ENCODE results near the gene THSD7B.

THSD7B gene

GRCh38 chr2:137525132-137525531 is 759.8 kb downstream of the THSD7B start:
- ChIA-PET POLR2A (no interaction called here), CTCF (no interaction called here)
- no peak for TF ChIP-seq CTCF (IDR thresholded peaks at IDR 0.05; ENCODE audit: insufficient read depth, low read length, missing control alignments)
- no peak overlapping the region for H3K4me3 ChIP-seq (ENCODE audit: low read depth, low read length)
- DNase-seq (ENCODE audit: low read depth, low spot score) = no peak

- ChIA-PET CTCF (no interaction called here), POLR2A (no interaction called here)
- no peak for DNase-seq (ENCODE audit: low read depth, low spot score)
- no peak overlapping the region for H3K4me3 ChIP-seq (ENCODE audit: low read depth, low read length)
- no peak for TF ChIP-seq CTCF (IDR thresholded peaks at IDR 0.05; ENCODE audit: insufficient read depth, low read length, missing control alignments)
Measured at GRCh38 chr2:137525641-137526190, 760.4 kb downstream of the THSD7B start.

DNA sequence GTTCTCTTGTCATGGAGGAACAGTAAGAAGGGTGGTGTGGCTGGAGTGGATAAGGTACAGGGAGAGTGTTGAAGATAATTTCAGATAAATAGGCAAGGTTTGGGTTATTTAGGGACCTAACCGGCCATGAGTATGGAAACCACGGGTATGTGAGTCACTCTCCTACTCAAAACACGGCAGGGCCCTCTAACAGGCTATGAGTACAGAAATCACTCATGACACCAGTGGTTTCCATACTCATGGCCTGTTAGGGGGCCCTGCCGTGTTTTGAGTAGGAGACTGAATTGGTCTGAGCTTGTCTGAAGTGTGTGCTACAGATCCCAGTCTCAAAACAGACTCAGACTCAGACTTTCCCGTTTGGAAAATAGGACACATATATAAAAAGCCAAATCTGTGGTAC is 770.6 kb downstream of the THSD7B start:
- CTCF ChIA-PET = no interaction called here
- TF ChIP-seq CTCF (IDR thresholded peaks at IDR 0.05; ENCODE audit: insufficient read depth, low read length, missing control alignments) = no peak
- POLR2A ChIA-PET = no interaction called here
- H3K4me3 ChIP-seq (ENCODE audit: low read depth, low read length) = no peak overlapping the region
- DNase-seq (ENCODE audit: low read depth, low spot score) = no peak

DNA sequence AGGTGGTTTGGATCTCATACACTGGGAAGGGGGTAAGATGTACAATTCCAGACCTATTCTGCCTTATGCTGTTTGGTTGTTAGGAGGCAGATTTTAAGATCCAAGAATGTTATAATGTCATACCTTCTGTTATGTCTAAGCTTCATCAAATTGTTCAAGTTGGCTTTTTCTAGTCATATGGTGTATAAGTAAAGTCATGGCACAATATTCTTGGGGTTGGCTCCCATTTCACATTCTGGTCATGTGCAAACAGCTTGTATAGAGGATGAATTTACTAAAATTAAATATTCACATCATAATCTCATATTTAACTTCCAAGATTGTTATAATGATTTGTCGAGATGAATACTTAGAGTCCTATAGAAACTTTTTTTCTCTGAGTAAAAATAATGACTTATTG is 774.0 kb downstream of the THSD7B start:
- CTCF ChIA-PET = no interaction called here

DNA sequence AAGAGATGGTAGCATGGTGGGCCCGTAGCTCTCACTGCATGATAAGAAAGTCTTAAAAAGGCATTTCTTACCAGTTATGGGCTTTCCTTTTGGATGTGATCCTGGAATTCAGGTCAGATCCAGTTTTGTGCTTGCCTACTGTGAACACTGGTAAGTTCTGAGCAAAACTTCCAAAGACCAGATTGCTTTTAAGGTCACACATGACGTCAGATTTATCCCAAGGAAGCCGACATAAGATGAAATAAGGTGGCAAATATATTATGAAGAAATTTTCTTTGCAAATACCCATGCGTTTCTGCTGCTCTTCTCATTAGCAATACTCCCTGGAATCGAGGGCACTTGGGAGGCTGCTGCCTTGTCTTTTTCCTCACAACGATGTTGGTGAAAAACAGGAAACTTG is 782.5 kb downstream of the THSD7B start:
- POLR2A ChIA-PET = no interaction called here
- no peak overlapping the region for H3K4me3 ChIP-seq (ENCODE audit: low read depth, low read length)
- TF ChIP-seq CTCF (IDR thresholded peaks at IDR 0.05; ENCODE audit: insufficient read depth, low read length, missing control alignments) = no peak
- CTCF ChIA-PET = no interaction called here
- no peak for DNase-seq (ENCODE audit: low read depth, low spot score)

More for the DNA sequence above, 774.0 kb downstream of the THSD7B start:
- no peak for TF ChIP-seq CTCF (IDR thresholded peaks at IDR 0.05; ENCODE audit: insufficient read depth, low read length, missing control alignments)
- H3K4me3 ChIP-seq (ENCODE audit: low read depth, low read length) = no peak overlapping the region
- POLR2A ChIA-PET = no interaction called here
- DNase-seq (ENCODE audit: low read depth, low spot score) = no peak

DNA sequence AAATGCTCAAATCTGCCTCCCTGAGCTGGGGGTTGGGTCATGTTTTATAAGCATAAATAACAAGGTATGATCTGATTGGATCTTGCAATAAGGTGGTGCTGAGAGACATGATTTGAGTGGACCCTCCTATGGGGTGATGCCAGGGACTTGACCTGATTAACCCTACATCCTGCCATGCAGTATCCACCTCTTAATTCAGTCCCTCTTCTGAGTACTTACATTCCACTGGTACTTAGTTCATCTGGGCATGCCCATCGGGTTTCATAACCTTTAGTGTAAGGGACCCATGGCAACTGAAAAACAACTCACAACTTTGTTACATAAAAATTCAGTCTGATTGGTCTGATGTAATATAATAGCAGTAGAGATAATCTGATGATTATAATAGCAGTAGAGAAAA is 801.0 kb downstream of the THSD7B start:
- ChIA-PET CTCF (no interaction called here), POLR2A (no interaction called here)
- no peak for TF ChIP-seq CTCF (IDR thresholded peaks at IDR 0.05; ENCODE audit: insufficient read depth, low read length, missing control alignments)
- no peak overlapping the region for H3K4me3 ChIP-seq (ENCODE audit: low read depth, low read length)
- no peak for DNase-seq (ENCODE audit: low read depth, low spot score)

Measured in AG04449 (cell line).